ELR (cell line): ENCODE measurements around the gene PCCA.
"Not testable (repeated sequence)": the region's sequence is repeated elsewhere in the genome, so short reads cannot be mapped to it uniquely, and the experiment has no call there.

Source experiments
- DNase-seq: peaks from one replicate; pipeline ENCODE4 v3.0.0-alpha.2; 2015; ENCODE audit warnings: low read depth

The PCCA gene

GRCh38 chr13:100508996-100509395, 420.1 kb downstream of the PCCA start:
- no peak for DNase-seq

DNA sequence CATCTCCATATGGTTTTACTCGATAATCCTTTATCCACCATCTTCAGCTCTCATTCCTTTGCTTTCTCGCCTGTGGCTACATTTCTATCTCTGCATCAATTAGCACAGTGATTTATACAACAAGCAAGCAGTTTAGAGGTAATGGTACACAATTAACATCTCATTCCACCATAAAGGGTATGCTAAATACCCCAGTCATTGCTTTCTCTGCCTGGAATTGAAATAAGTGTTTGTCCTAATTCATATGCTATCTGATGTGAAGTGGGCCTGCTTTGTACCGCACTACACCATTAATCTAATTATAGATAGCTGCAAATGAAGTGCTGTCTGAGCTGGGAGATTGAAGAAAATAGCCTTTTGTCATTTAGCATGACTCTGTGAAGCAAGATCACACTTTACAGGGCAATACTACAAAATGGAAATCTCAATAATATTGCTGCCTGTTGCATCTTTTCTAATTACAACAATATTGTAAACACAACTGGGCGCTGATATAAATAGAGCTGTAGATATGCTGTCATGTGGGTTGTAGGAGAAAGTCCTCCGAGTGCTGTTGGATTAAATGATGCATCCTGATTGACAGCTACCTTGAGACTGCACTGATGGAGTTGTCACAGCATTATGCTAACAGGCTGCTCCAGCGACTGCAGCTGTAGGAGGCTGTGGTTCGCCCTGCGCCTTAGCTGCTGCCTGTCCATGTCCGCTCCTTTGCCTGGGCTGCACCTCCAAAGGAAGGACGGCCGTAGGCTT, 421.5 kb downstream of the PCCA start:
- no peak for DNase-seq

DNA sequence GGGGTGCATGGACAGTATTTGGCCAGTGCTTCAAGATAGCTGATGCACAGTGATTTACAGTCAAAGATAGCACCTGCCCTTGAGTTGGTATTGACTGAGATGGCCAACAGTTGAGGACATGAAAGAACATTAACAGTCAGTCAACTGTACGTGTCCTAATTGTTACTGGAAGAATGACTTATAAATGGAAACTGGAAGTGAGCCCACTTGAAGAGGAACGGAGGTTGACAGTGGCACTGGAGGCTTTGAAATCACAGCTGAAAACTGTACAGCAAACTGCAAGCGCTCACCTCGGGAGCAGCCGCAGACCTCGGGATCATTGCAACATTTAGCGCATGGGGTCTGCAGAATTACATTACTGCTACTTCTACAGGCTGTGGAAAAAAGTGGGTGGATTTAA, 422.6 kb downstream of the PCCA start:
- DNase-seq = no peak

DNA sequence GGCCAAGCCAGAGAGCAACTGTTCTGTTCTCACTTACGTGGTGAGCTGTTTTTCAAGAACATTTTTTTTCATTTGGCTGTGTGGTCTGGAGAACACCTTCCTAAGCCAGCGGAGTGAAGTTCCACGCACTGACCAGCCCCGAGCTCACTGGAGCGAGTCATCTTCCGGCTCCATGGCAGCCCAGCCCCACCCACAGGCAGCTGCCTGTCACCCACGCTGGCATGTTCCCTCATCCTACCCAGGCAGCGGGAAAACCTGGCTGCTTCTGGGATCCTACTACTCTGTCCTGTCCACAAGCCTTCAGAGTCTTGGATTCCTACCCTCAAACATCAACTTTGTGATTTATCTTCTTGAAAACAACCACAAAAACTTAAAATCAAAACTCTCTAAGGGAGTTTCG, 423.5 kb downstream of the PCCA start:
- DNase-seq = peak; percentile 33

GRCh38 chr13:100513171-100513570, 424.3 kb downstream of the PCCA start:
- DNase-seq = no peak

- no peak for DNase-seq
Observed at GRCh38 chr13:100513987-100514670, 425.2 kb downstream of the PCCA start.

- DNase-seq = peak; percentile 77
Observed at GRCh38 chr13:100514788-100515409, 426.0 kb downstream of the PCCA start.

DNA sequence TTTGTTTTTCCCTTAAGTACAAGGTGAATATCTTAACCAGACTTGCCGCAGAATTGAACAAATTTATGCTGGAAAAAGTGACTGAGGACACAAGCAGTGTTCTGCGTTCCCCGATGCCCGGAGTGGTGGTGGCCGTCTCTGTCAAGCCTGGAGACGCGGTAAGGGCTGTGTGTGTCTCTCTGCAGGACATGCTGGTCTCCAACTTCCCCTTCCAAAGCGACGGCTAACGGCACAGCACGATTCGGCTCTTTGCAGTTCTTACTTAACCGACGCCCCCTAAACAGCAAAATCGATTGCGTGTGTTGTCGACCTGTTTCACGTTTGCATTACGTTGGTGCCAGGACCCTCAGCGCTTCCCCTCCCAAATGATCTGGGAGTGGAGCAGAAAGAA, 426.5 kb downstream of the PCCA start:
- DNase-seq = no peak

- DNase-seq = no peak
Observed at GRCh38 chr13:100517135-100517534, 428.2 kb downstream of the PCCA start.

DNA sequence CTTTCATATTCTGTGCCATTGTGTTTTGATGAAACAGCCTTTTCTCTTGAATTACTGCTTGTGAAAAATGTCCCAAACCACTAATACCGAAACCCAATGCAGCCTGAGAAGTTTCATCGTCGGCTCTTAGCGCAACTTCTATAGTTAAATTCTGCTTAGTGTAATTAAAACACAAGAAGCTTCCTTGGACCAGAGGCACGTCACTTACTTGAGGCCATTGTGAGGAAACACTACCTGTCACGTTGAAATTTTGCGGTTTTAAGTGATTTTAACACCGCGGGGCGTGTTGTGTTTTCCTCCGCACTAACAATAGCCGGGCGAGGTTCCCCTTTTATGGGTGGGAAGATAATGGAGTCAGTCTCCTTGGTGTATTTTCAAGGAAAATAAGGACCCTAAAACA, 428.8 kb downstream of the PCCA start:
- no peak for DNase-seq

- DNase-seq = no peak
Observed at GRCh38 chr13:100518394-100519062, 429.6 kb downstream of the PCCA start.

DNA sequence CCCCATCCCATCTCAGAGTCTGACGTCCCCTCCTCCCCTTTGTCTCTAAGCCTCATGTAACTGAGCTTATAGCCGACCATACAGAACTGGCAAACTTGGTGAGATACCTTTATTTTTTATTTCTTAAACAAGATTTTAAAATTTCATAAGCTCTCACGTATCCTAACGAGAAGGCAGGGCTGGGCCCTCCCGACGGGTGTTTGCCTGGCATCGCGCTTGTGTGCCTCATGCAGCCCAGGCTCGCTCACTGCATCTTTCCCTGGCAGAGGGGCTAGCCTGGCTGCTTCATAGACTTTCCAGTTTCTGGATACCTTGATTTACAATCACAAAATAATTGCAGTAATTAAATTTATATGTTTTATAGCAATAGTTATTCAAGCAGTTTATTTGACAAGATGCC, 430.7 kb downstream of the PCCA start:
- no peak for DNase-seq

GRCh38 chr13:100520936-100521850, 432.3 kb downstream of the PCCA start:
- no peak for DNase-seq

GRCh38 chr13:100521851-100522617, 433.1 kb downstream of the PCCA start:
- no peak for DNase-seq

DNA sequence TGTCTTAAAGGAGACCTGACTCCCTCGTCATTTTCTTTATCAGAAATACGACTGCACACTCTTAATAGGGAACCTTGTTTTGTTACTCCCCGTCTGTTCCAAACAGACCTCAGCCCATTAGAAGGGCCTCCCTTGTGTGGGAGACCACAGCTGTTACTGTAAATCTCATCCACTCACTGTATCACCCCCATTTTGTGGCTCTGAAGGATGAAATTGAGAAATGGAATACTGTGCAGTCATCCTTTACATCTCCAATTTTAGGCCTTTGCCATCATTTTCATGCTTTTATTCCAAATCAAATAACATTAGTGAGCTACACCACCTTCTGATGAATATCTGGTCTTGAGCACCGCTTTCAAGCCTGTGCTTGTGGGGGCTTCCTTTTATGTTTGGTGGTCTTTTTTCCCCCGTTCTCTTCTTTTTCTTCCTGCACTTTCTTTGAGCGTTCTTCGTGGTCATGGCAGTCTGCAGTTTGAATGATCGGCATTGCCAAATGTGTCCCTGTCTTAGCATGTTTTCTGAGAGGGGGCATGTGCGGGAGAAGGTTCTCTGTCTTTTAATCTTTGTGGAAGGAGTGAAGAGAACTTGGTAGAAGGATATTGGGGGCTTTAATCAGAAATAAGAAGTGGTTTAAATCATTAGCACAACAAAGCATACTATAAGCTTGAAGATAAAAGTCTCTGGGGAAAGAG, 433.9 kb downstream of the PCCA start:
- DNase-seq = no peak

GRCh38 chr13:100523411-100523810, 434.5 kb downstream of the PCCA start:
- DNase-seq = no peak

- DNase-seq = no peak
Observed at GRCh38 chr13:100523981-100524386, 435.1 kb downstream of the PCCA start.

- DNase-seq = not testable (repeated sequence)
Observed at GRCh38 chr13:100524688-100525087, 435.8 kb downstream of the PCCA start.

DNA sequence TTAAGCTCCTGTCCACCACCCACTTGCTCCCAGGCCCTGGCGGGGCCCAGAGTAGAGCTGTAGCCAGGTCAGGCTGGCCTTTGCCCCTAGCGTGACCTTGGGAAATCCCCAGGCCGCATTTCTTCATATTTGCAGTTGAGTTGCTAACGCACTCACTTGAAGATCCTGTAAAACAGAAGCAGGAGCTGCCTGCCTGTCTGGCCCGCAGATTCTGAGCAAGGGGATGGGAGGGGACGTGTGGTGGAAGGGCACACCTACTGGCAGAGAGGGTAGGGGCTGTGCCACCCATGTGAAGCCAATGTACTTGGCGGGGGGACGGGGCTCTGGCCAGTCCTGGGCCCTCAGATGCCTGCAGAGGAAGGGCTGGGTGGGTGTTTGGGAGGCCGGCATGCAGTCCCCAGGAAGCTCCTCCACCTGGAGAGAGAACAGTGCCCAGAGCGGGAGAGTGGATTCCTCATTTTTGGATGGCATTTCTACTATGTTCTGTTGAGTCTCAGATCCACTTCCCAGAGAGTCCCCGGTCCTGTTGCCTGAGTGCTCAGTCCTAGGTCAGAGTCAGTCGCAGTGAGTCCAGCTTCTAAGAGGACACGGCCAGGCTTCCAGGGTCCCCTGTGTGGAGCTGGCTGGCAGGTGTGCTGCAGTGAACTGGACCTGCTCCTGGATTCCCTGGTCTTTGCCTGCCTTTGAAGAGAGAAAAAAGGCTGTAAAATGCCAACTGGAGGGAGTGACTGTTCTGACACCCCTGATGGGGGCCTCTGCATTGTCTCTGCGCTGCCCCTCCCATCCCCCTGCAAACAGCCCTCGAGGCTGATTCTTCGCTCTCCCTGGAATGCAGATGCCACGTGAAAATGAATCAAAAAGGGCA, 436.8 kb downstream of the PCCA start:
- DNase-seq = no peak
